ENCODE results near the gene BRSK1. TPM values are rescaled to one million over a fixed set of nuclear protein-coding genes. Genes with fewer than 3 reads are reported as not detected.
A peak's percentile ranks its signal among the peaks of the same experiment; 100 is the strongest.

Gene BRSK1
- polyA plus RNA-seq, 3 donors = not detected

- Histone ChIP-seq H3K36me3 (replicated peaks in 1 of 2; ENCODE audit: control insufficient read depth in 1 of 2, insufficient read depth in 2 of 2, low read length in 2 of 2) (peaks cover 86 to 98% of the 10 kb centered on the region in 2 donors), H3K4me2 (replicated peaks; ENCODE audit: extremely low read depth, low read length, poor library complexity, severe bottlenecking) (no peak overlapping the region), H3K27ac (ENCODE audit: low read depth in 1 of 2, low read length in 2 of 2) (no peak overlapping the region), H3K27me3 (ENCODE audit: control insufficient read depth in 2 of 2, insufficient read depth in 2 of 2, low read length in 2 of 2) (no peaks in the 10 kb centered on the region), H3K4me3 (replicated peaks in 1 of 3; ENCODE audit: low read depth in 2 of 3, low read length in 3 of 3) (no peak overlapping the region), H3K9ac (ENCODE audit: insufficient read depth, low read length, poor library complexity, severe bottlenecking) (no peak overlapping the region), H3K9me3 (replicated peaks in 1 of 2; ENCODE audit: control insufficient read depth in 1 of 2, insufficient read depth in 1 of 2, low read length in 2 of 2) (no peaks in the 10 kb centered on the region), H4K20me1 (ENCODE audit: insufficient read depth, low read length) (peaks cover 99% of the 10 kb centered on the region), H3K4me1 (ENCODE audit: control insufficient read depth in 1 of 2, insufficient read depth in 2 of 2, low read length in 2 of 2) (no peaks in the 10 kb centered on the region), H2AFZ (ENCODE audit: insufficient read depth, low read depth, low read length, poor library complexity, severe bottlenecking) (no peak overlapping the region), H3K79me2 (ENCODE audit: insufficient read depth, low read length) (peaks cover 32% of the 10 kb centered on the region)
- intact Hi-C loops (cut with micrococcal nuclease) = no loop called here
- Mint-ChIP-seq H3K27me3 (ENCODE audit: low read depth in 3 of 3) (peaks cover 0 to 4% (median 0%) of the 10 kb centered on the region in 3 donors), H3K4me1 (no peaks in the 10 kb centered on the region), H3K36me3 (peaks cover 81 to 96% of the 10 kb centered on the region in 2 donors), H3K27ac (no peak overlapping the region), H3K4me3 (no peak overlapping the region), H3K9me3 (peaks cover 0 to 3% (median 0%) of the 10 kb centered on the region in 7 donors)
- WGBS (ENCODE audit: insufficient coverage) = over 99% methylated on average over 11 of the region's 12 CpGs
- no peak for DNase-seq
- TF ChIP-seq, protein P1, sequence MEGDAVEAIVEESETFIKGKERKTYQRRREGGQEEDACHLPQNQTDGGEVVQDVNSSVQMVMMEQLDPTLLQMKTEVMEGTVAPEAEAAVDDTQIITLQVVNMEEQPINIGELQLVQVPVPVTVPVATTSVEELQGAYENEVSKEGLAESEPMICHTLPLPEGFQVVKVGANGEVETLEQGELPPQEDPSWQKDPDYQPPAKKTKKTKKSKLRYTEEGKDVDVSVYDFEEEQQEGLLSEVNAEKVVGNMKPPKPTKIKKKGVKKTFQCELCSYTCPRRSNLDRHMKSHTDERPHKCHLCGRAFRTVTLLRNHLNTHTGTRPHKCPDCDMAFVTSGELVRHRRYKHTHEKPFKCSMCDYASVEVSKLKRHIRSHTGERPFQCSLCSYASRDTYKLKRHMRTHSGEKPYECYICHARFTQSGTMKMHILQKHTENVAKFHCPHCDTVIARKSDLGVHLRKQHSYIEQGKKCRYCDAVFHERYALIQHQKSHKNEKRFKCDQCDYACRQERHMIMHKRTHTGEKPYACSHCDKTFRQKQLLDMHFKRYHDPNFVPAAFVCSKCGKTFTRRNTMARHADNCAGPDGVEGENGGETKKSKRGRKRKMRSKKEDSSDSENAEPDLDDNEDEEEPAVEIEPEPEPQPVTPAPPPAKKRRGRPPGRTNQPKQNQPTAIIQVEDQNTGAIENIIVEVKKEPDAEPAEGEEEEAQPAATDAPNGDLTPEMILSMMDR (IDR thresholded peaks at IDR 0.05) = no peak
Observed at GRCh38 chr19:55239004-55239403, 44.8 kb upstream of the BRSK1 start.

- Mint-ChIP-seq H3K9me3 (peaks cover 0 to 3% (median 0%) of the 10 kb centered on the region in 7 donors), H3K36me3 (peaks cover 82 to 96% of the 10 kb centered on the region in 2 donors), H3K4me3 (no peak overlapping the region), H3K27me3 (ENCODE audit: low read depth in 3 of 3) (peaks cover 0 to 4% (median 0%) of the 10 kb centered on the region in 3 donors), H3K27ac (peak overlapping the region in 3 of 7 donors; percentile 33 to 66 (median 59)), H3K4me1 (no peaks in the 10 kb centered on the region)
- no peak for DNase-seq
- Histone ChIP-seq H3K27ac (ENCODE audit: low read depth in 1 of 2, low read length in 2 of 2) (no peak overlapping the region), H3K9ac (ENCODE audit: insufficient read depth, low read length, poor library complexity, severe bottlenecking) (no peak overlapping the region), H2AFZ (ENCODE audit: insufficient read depth, low read depth, low read length, poor library complexity, severe bottlenecking) (no peak overlapping the region), H3K9me3 (replicated peaks in 1 of 2; ENCODE audit: control insufficient read depth in 1 of 2, insufficient read depth in 1 of 2, low read length in 2 of 2) (no peaks in the 10 kb centered on the region), H4K20me1 (ENCODE audit: insufficient read depth, low read length) (peaks cover 99% of the 10 kb centered on the region), H3K36me3 (replicated peaks in 1 of 2; ENCODE audit: control insufficient read depth in 1 of 2, insufficient read depth in 2 of 2, low read length in 2 of 2) (peaks cover 90 to 99% of the 10 kb centered on the region in 2 donors), H3K4me2 (replicated peaks; ENCODE audit: extremely low read depth, low read length, poor library complexity, severe bottlenecking) (no peak overlapping the region), H3K27me3 (ENCODE audit: control insufficient read depth in 2 of 2, insufficient read depth in 2 of 2, low read length in 2 of 2) (no peaks in the 10 kb centered on the region), H3K79me2 (ENCODE audit: insufficient read depth, low read length) (peaks cover 42% of the 10 kb centered on the region), H3K4me3 (replicated peaks in 1 of 3; ENCODE audit: low read depth in 2 of 3, low read length in 3 of 3) (no peak overlapping the region), H3K4me1 (ENCODE audit: control insufficient read depth in 1 of 2, insufficient read depth in 2 of 2, low read length in 2 of 2) (no peaks in the 10 kb centered on the region)
- WGBS (ENCODE audit: insufficient coverage) = 57% methylated on average over 1 of the region's 6 CpGs
- intact Hi-C loops (cut with micrococcal nuclease) = no loop called here
- TF ChIP-seq, protein P1 (IDR thresholded peaks at IDR 0.05) = no peak
Observed at GRCh38 chr19:55240713-55241020, 43.1 kb upstream of the BRSK1 start.
